Neutrophil (primary cell): ENCODE measurements around the gene FAM20A.

Experiments used
- H3K27ac ChIP-seq: fragments of 200-600 bp; sonication (generic); 2 replicates; pipeline ENCODE4 v1.5.1; 2016; ENCODE audit warnings: mild to moderate bottlenecking, moderate library complexity
- H3K27me3 ChIP-seq: fragments of 200-600 bp; sonication (generic); 2 replicates; pipeline ENCODE4 v1.6.0; 2016; ENCODE audit warnings: mild to moderate bottlenecking
- H3K36me3 ChIP-seq: fragments of 200-600 bp; sonication (generic); 2 replicates; pipeline ENCODE4 v1.5.1; 2017
- H3K4me1 ChIP-seq, 2 experiments: fragments of 200-600 bp in 1 of 2; sonication (generic) in 1 of 2; 1 replicate in 1 of 2; 2 replicates in 1 of 2; pipeline versions ENCODE4 v1.5.1 to v1.6.1; 2013 to 2016; ENCODE audit warnings: low read depth in 1 of 2, low read length in 1 of 2, mild to moderate bottlenecking in 1 of 2, moderate library complexity in 1 of 2; ENCODE audit not compliant: control insufficient read depth in 1 of 2, insufficient read depth in 1 of 2
- H3K4me3 ChIP-seq, 2 experiments: fragments of 200-600 bp in 1 of 2; sonication (generic) in 1 of 2; 1 replicate in 1 of 2; 2 replicates in 1 of 2; pipeline ENCODE4 v1.5.1; 2013 to 2016; ENCODE audit warnings: low read depth in 1 of 2, low read length in 1 of 2, mild to moderate bottlenecking in 1 of 2, moderate library complexity in 1 of 2
- H3K9me3 ChIP-seq: fragments of 200-600 bp; sonication (generic); 2 replicates; pipeline ENCODE4 v1.5.1; 2016
- TF ChIP-seq, protein P1 (sequence below): fragments of 200-600 bp; sonication (generic); IDR thresholded peaks from 2 replicates; pipeline ENCODE4 v1.5.1; 2016; ENCODE audit warnings: antibody characterized with exemption

Gene FAM20A

GRCh38 chr17:68539548-68540467, 61.4 kb downstream of the FAM20A start:
- Histone ChIP-seq H3K4me1 (no peaks in the 10 kb centered on the region), H3K4me3 (no peak overlapping the region), H3K36me3 (peaks cover 72% of the 10 kb centered on the region), H3K27ac (peak overlapping the region; percentile 45), H3K27me3 (no peaks in the 10 kb centered on the region), H3K9me3 (no peaks in the 10 kb centered on the region)
- TF ChIP-seq, protein P1, sequence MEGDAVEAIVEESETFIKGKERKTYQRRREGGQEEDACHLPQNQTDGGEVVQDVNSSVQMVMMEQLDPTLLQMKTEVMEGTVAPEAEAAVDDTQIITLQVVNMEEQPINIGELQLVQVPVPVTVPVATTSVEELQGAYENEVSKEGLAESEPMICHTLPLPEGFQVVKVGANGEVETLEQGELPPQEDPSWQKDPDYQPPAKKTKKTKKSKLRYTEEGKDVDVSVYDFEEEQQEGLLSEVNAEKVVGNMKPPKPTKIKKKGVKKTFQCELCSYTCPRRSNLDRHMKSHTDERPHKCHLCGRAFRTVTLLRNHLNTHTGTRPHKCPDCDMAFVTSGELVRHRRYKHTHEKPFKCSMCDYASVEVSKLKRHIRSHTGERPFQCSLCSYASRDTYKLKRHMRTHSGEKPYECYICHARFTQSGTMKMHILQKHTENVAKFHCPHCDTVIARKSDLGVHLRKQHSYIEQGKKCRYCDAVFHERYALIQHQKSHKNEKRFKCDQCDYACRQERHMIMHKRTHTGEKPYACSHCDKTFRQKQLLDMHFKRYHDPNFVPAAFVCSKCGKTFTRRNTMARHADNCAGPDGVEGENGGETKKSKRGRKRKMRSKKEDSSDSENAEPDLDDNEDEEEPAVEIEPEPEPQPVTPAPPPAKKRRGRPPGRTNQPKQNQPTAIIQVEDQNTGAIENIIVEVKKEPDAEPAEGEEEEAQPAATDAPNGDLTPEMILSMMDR, result no peak

DNA sequence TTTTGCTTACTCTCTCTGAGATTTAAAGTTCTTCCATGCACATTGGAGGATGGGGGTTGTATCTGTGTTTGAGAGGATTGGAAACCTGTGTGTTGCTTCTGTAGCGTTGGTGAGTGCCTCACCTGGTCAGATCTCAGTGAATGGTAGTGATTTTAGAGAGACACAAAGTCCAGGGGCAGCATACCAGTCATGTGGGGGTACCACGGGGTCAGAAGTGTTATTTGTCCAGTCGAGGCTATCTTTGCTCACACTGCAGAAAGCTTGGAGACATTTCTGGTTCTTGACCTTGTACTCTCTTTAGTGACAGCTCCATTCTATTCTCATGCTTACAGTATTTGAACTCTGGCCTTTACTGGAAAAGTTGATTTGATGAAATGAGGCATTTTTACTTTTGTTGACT, 65.2 kb downstream of the FAM20A start:
- H3K36me3 ChIP-seq, result peaks cover 100% of the 10 kb centered on the region
- no peak overlapping the region for H3K27ac ChIP-seq
- no peaks in the 10 kb centered on the region for H3K9me3 ChIP-seq
- no peak overlapping the region for H3K4me3 ChIP-seq
- H3K27me3 ChIP-seq, result no peaks in the 10 kb centered on the region
- H3K4me1 ChIP-seq, result no peaks in the 10 kb centered on the region
- TF ChIP-seq, protein P1, result no peak

DNA sequence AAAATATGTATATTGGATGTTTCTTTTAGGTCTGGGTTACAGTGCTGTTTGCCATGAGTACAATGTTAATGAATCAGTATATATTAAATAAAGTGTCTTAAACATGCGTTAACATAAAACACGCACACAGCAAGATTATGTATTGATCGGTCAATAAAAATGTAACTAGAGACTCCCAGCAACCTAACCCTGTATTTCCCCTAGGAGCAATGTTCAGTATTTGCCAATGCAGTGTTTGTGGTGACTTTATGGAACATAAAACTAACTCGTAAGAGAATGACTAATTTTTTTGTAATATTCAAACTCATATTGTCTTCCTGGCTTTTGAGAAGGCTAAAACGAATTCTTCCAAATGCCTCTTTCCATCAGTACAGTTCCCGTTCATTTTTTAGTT, 66.5 kb downstream of the FAM20A start:
- no peak overlapping the region for H3K27ac ChIP-seq
- TF ChIP-seq, protein P1, result no peak
- H3K27me3 ChIP-seq, result no peaks in the 10 kb centered on the region
- H3K36me3 ChIP-seq, result peaks cover 100% of the 10 kb centered on the region
- no peaks in the 10 kb centered on the region for H3K9me3 ChIP-seq
- H3K4me3 ChIP-seq, result no peak overlapping the region
- H3K4me1 ChIP-seq, result no peaks in the 10 kb centered on the region

- Histone ChIP-seq H3K27me3 (no peaks in the 10 kb centered on the region), H3K36me3 (peaks cover 100% of the 10 kb centered on the region), H3K9me3 (no peaks in the 10 kb centered on the region), H3K4me3 (no peak overlapping the region), H3K27ac (no peak overlapping the region), H3K4me1 (no peaks in the 10 kb centered on the region)
- TF ChIP-seq, protein P1, result no peak
These were observed 67.1 kb downstream of the FAM20A start for GRCh38 chr17:68533887-68534694.

DNA sequence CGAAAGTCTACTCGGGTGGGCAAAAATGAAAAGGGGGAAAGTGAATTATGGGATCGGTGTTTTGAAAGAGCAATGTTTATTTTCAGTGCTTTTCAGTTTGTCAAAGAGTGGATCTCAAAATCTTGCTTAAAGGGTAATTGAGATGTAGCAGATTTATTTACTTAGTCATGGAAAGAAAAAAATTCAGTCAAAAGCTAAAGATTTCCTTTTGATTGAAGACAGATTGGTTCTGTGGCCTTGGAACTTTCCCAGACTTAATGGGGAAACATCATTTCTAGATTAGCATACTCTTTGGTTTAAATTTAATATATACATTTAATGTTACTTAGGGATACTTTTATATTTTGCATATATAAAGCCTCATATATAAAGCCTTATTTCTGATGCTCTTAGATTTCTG, 68.3 kb downstream of the FAM20A start:
- no peak overlapping the region for H3K27ac ChIP-seq
- H3K36me3 ChIP-seq, result peaks cover 100% of the 10 kb centered on the region

More for the DNA sequence above, 68.3 kb downstream of the FAM20A start:
- H3K9me3 ChIP-seq, result no peaks in the 10 kb centered on the region
- no peaks in the 10 kb centered on the region for H3K4me1 ChIP-seq
- TF ChIP-seq, protein P1, result no peak
- no peaks in the 10 kb centered on the region for H3K27me3 ChIP-seq
- H3K4me3 ChIP-seq, result no peak overlapping the region
